Kidney (tissue), 22 donors: Measurements from ENCODE around the gene COMMD7. TPM values are rescaled to one million over a fixed set of nuclear protein-coding genes. Genes with fewer than 3 reads are reported as not detected.
A peak's percentile ranks its signal among the peaks of the same experiment; 100 is the strongest.

Experiments
- DNase-seq, 5 donors: peaks; one replicate each; pipeline ENCODE4 v3.0.0-alpha.2; 2013 to 2020
- FAIRE-seq: peaks from 2 replicates; lab custom pipeline; 2012; peaks lifted over from hg19 to GRCh38; lab: Jason Lieb, UNC
- H3K27ac ChIP-seq, 2 donors: one replicate each; pipeline ENCODE4 v1.7.0; 2013; ENCODE audit warnings: low read depth in 2 of 2, low read length in 2 of 2, inconsistent platforms in 1 of 2
- H3K27me3 ChIP-seq: one replicate; pipeline ENCODE4 v1.7.1; 2013; ENCODE audit warnings: low read length, inconsistent platforms; ENCODE audit not compliant: control insufficient read depth, insufficient read depth
- H3K36me3 ChIP-seq, 3 donors: one replicate each; pipeline versions ENCODE4 v1.7.0 to v1.7.1; 2013; ENCODE audit warnings: low read length in 3 of 3, control low read depth in 1 of 3, inconsistent platforms in 1 of 3; ENCODE audit not compliant: insufficient read depth in 3 of 3, control insufficient read depth in 2 of 3
- H3K4me1 ChIP-seq, 3 donors: one replicate each; pipeline versions ENCODE4 v1.7.0 to v1.7.1; 2013; ENCODE audit warnings: low read length in 3 of 3, inconsistent platforms in 1 of 3, low read depth in 1 of 3; ENCODE audit not compliant: control insufficient read depth in 2 of 3, insufficient read depth in 2 of 3
- H3K4me3 ChIP-seq, 3 donors: one replicate each; pipeline versions ENCODE4 v1.7.0 to v1.8.1; 2013; ENCODE audit warnings: low read length in 3 of 3, control low read depth in 1 of 3, inconsistent platforms in 1 of 3
- H3K9ac ChIP-seq, 3 donors: one replicate each; pipeline versions ENCODE4 v1.7.0 to v1.7.1; 2013; ENCODE audit warnings: low read length in 3 of 3, control low read depth in 1 of 3, inconsistent platforms in 1 of 3
- H3K9me3 ChIP-seq, 3 donors: one replicate each; pipeline versions ENCODE4 v1.7.0 to v1.7.1; 2013; ENCODE audit warnings: low read length in 3 of 3, control low read depth in 1 of 3, inconsistent platforms in 1 of 3; ENCODE audit not compliant: control insufficient read depth in 2 of 3, insufficient read depth in 1 of 3
- intact Hi-C: fragments of 100-400 bp; cut with DNase I; formaldehyde crosslinking; loops from one replicate; pipeline ENCODE4 v1.11.1; 2022
- long read RNA-seq, 10 donors: library from polyadenylated mRNA in 1 of 10; unstranded in 1 of 10; transcript quantifications; one replicate each; pipeline ENCODE4 v2.0.0 and lab custom pipeline, GENCODE V29; 2021 to 2026
- polyA plus RNA-seq: library from polyadenylated mRNA; stranded (reverse); fragments of 350-450 nt; fragmentation: Illumina TruSeq; extraction: RNeasy Lipid Tissue Mini Kit (QIAGEN cat#74804); gene quantifications from one replicate; pipeline ENCODE4 v1.2.3, GENCODE V29; 2014; ENCODE audit warnings: low read depth, low replicate concordance; ENCODE audit not compliant: insufficient read depth
- total RNA-seq: library from RNA; stranded (reverse); fragmentation: NEBNext Ultra II Directional; extraction: Animal tissue kit (Norgen Biotek cat#: 25700); gene quantifications from one replicate; pipeline ENCODE4 v1.2.1, GENCODE V29; 2021
- TF ChIP-seq, protein P1 (sequence below): IDR thresholded peaks from 3 replicates; pipeline ENCODE4 v1.5.1; 2012; ENCODE audit warnings: mild to moderate bottlenecking, moderate library complexity, borderline replicate concordance; ENCODE audit not compliant: insufficient read depth; ENCODE audit errors: extremely low read depth
- donor health status: control.
- donor health status: control.
- donor health status: control.
- donor health status: control.
- donor health status: control.
- donor health status: DM: yes; HTN: yes; CAD: no.
- donor health status: Normal renal cell carcinoma (clear cell type).

The COMMD7 gene
- total RNA-seq = 45.8 TPM
- 99.2 TPM for polyA plus RNA-seq
- long read RNA-seq, donor 1, transcript COMMD7-201 (9 exons, 1,900 nt) = major isoform, 22 of 27 reads
- long read RNA-seq, donor 1, transcript COMMD7-202 (9 exons, 1,343 nt) = minor isoform, 5 of 27 reads
- long read RNA-seq, donor 1, partial matches to known transcripts = 0 of 27 reads
- long read RNA-seq, donor 1, other reads (novel, unspliced or antisense) = 0 of 27 reads
- long read RNA-seq, donor 2, transcript COMMD7-201 (9 exons, 1,900 nt) = major isoform, 23 of 27 reads
- long read RNA-seq, donor 2, partial matches to known transcripts = 0 of 27 reads
- long read RNA-seq, donor 2, other reads (novel, unspliced or antisense) = 0 of 27 reads
- long read RNA-seq, donor 3, transcript COMMD7-201 (9 exons, 1,900 nt) = major isoform, 26 of 28 reads
- long read RNA-seq, donor 3, partial matches to known transcripts = 0 of 28 reads
- long read RNA-seq, donor 3, other reads (novel, unspliced or antisense) = 0 of 28 reads
- long read RNA-seq, donor 4, transcript COMMD7-201 (9 exons, 1,900 nt) = major isoform, 16 of 19 reads
- long read RNA-seq, donor 4, partial matches to known transcripts = 0 of 19 reads
- long read RNA-seq, donor 4, other reads (novel, unspliced or antisense) = 0 of 19 reads
- long read RNA-seq, donor 5, partial matches to known transcripts = 0 of 1 reads
- long read RNA-seq, donor 5, other reads (novel, unspliced or antisense) = 0 of 1 reads
- long read RNA-seq, donor 6, transcript COMMD7-201 (9 exons, 1,900 nt) = major isoform, 26 of 29 reads
- long read RNA-seq, donor 6, partial matches to known transcripts = 0 of 29 reads
- long read RNA-seq, donor 6, other reads (novel, unspliced or antisense) = 0 of 29 reads
- long read RNA-seq, donor 7, transcript COMMD7-201 (9 exons, 1,900 nt) = major isoform, 42 of 47 reads
- long read RNA-seq, donor 7, partial matches to known transcripts = 0 of 47 reads
- long read RNA-seq, donor 7, other reads (novel, unspliced or antisense) = 1 of 47 reads
- long read RNA-seq, donor 8, transcript COMMD7-201 (9 exons, 1,900 nt) = major isoform, 22 of 25 reads
- long read RNA-seq, donor 8, partial matches to known transcripts = 0 of 25 reads
- long read RNA-seq, donor 8, other reads (novel, unspliced or antisense) = 0 of 25 reads
- long read RNA-seq, donor 9, transcript COMMD7-201 (9 exons, 1,900 nt) = major isoform, 21 of 22 reads
- long read RNA-seq, donor 9, partial matches to known transcripts = 0 of 22 reads
- long read RNA-seq, donor 9, other reads (novel, unspliced or antisense) = 0 of 22 reads
- long read RNA-seq, donor 10, transcript COMMD7-201 (9 exons, 1,900 nt) = major isoform, 14 of 36 reads
- long read RNA-seq, donor 10, partial matches to known transcripts = 19 of 36 reads
- long read RNA-seq, donor 10, other reads (novel, unspliced or antisense) = 0 of 36 reads

DNA sequence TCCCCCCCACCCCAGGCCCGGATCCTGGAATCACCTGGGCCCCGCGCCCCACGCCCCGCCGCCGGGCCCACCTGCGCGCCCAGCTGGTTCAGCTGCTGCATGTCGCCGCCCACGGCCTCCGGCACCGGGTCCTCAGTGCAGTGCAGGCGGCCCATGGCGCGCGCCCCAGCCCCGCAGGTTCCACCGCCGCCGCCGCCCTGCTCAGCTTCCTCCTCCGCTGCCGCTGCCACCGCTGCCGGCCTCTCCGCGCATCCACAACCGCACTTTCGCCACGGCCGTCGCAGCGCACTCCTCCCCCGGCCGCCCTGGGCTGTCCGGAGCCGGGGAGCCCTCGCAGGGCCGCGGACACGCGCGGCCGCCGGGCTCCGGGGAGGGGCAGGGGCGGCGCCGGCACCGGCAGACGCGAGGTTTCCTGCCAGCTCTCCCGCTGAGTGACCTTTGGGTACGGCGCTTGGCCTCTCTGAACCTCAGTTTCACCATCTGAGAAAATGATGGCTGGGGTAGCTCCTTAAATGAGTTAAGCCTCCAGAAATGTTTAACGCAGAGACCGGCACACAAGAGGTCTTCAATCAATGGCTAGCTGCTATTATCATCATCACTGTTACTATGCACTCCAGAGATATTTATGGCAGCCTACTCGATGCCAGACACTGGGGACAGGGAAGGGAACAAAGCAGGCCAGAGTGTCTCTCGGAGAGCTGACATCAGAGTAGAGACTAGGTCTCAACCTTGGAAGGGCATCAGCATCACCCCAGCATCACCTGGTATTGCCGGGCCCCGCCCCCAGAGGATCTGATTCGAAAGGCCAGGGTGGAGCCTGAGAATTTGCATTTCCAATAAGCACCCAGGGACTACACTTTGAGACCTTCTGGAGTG, at the start of gene COMMD7:
COMMD7 (minus strand) TSS at position 231 of the 876 bp plus-strand sequence; CDS start at position 155, 76 bp downstream.
- H3K9me3 ChIP-seq = no peaks in the 10 kb centered on the region
- no peaks in the 10 kb centered on the region for H3K36me3 ChIP-seq
- peak within 1 kb of the TSS; percentile 64 to 91 (median 75) for H3K4me3 ChIP-seq
- intact Hi-C loops = no loop called here
- peak within 1 kb of the TSS; percentile 62 to 72 for H3K27ac ChIP-seq
- TF ChIP-seq, protein P1, sequence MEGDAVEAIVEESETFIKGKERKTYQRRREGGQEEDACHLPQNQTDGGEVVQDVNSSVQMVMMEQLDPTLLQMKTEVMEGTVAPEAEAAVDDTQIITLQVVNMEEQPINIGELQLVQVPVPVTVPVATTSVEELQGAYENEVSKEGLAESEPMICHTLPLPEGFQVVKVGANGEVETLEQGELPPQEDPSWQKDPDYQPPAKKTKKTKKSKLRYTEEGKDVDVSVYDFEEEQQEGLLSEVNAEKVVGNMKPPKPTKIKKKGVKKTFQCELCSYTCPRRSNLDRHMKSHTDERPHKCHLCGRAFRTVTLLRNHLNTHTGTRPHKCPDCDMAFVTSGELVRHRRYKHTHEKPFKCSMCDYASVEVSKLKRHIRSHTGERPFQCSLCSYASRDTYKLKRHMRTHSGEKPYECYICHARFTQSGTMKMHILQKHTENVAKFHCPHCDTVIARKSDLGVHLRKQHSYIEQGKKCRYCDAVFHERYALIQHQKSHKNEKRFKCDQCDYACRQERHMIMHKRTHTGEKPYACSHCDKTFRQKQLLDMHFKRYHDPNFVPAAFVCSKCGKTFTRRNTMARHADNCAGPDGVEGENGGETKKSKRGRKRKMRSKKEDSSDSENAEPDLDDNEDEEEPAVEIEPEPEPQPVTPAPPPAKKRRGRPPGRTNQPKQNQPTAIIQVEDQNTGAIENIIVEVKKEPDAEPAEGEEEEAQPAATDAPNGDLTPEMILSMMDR = no peak
- no peak for FAIRE-seq
- peak within 1 kb of the TSS; percentile 66 to 93 (median 88) for H3K9ac ChIP-seq
- DNase-seq = peak; percentile 66 to 88 (median 71)
- no peaks in the 10 kb centered on the region for H3K27me3 ChIP-seq
- peaks cover 0 to 7% (median 0%) of the 10 kb centered on the region in 3 donors for H3K4me1 ChIP-seq

DNA sequence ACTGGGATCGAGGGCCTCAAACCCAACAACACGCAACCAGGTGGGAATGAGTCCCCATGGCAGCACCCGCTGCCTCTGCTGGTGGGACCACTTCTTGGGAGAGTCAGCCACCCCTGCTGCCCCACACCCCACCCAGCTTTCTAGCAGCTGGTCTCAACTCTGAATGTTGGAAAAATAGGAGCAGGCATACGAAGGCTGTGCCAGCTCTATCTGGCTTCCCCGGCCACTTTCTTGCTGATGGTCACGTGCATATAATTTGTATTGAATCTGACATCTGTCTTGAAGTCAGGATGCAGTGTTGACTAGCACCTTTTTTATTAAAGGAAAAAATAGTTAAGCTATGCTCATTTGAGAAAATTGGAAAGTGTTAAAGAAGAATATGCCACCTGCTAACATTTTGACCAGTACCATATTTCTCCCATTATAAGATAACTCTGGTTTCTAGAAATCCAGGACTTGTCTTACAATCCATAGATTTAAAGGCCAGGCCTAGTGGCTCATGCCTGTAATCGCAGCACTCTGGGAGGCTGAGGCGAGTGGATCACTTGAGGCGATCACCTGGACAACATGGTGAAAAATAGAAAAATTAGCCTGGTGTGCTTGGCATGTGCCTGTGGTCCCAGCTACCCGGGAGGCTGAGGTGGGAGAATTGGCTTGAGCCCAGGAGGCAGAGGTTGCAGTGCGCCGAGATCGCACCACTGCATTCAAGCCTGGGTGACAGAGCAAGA, 49.6 kb upstream of the COMMD7 start:
- TF ChIP-seq, protein P1 = no peak
- no peaks in the 10 kb centered on the region for H3K9me3 ChIP-seq
- no peaks in the 10 kb centered on the region for H3K4me1 ChIP-seq
- intact Hi-C loops = no loop called here
- no peak overlapping the region for H3K4me3 ChIP-seq
- H3K27ac ChIP-seq = no peak overlapping the region
- H3K36me3 ChIP-seq = peaks cover 0 to 10% (median 0%) of the 10 kb centered on the region in 3 donors
- no peak overlapping the region for H3K9ac ChIP-seq
- no peaks in the 10 kb centered on the region for H3K27me3 ChIP-seq
- FAIRE-seq (no peak), DNase-seq (no peak)
